ENCODE results near the gene INCA1.
"Not testable (repeated sequence)": the region's sequence is repeated elsewhere in the genome, so short reads cannot be mapped to it uniquely, and the experiment has no call there.

Gene INCA1

DNA sequence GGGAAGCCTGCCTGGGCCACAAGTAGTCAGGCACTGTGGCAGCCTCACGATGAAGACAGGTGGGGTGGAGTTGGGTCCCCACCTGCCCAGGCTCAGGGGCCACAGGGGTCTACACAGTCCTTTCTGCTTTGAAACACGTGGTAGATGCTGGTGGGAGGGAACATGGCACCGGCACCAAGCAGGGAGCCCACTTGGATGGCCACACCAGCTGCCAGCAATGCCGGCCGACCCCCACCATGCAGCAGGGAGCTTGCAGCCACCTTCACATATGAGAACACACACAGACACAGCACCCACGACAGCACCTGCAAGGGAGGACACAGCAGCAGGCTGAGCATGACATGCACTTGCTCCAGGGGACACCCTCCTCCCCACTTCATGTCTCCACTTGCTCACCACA, 35.5 kb upstream of the INCA1 start:
- no peaks in the 10 kb centered on the region for H3K9me3 ChIP-seq (ENCODE audit: insufficient read depth, low read length, severe bottlenecking)
- H4K20me1 ChIP-seq (ENCODE audit: insufficient read depth, low read length) = no peaks in the 10 kb centered on the region
- H3K4me3 ChIP-seq (ENCODE audit: low read depth in 1 of 2, low read length in 2 of 2) = no peak overlapping the region
- no peak overlapping the region for H3K27ac ChIP-seq (ENCODE audit: low read length)
- H3K79me2 ChIP-seq (ENCODE audit: insufficient read depth, low read length) = no peaks in the 10 kb centered on the region
- H3K4me1 ChIP-seq (ENCODE audit: insufficient read depth, low read length) = peaks cover 25% of the 10 kb centered on the region
- H3K4me2 ChIP-seq (ENCODE audit: insufficient read depth, low read length) = peak overlapping the region; percentile 97; the same call in 1 of the 2 replicates
- no peak overlapping the region for H2AFZ ChIP-seq (ENCODE audit: low read depth, low read length)
- H3K36me3 ChIP-seq (ENCODE audit: insufficient read depth, low read length) = no peaks in the 10 kb centered on the region
- no peak overlapping the region for H3K9ac ChIP-seq (ENCODE audit: low read depth, low read length)
- ATAC-seq (ENCODE audit: insufficient read depth, low read depth) (no peak), DNase-seq (no peak)
- no peaks in the 10 kb centered on the region for H3K27me3 ChIP-seq (ENCODE audit: insufficient read depth, low read length, poor library complexity)
- no peak for TF ChIP-seq EZH2 (IDR thresholded peaks at IDR 0.05; ENCODE audit: borderline replicate concordance, low read depth, low read length, severe bottlenecking)
- TF ChIP-seq CTCF (IDR thresholded peaks at IDR 0.05; ENCODE audit: borderline replicate concordance, extremely low read depth, low read length, poor library complexity, severe bottlenecking) = no peak

GRCh38 chr17:5031365-5032082, 34.2 kb upstream of the INCA1 start:
- H3K9ac ChIP-seq (ENCODE audit: low read depth, low read length) = peak overlapping the region; percentile 73
- H4K20me1 ChIP-seq (ENCODE audit: insufficient read depth, low read length) = no peaks in the 10 kb centered on the region
- peak overlapping the region; percentile 75 for H3K27ac ChIP-seq (ENCODE audit: low read length)
- H3K27me3 ChIP-seq (ENCODE audit: insufficient read depth, low read length, poor library complexity) = no peaks in the 10 kb centered on the region
- peak overlapping the region; percentile 97 for H3K4me2 ChIP-seq (ENCODE audit: insufficient read depth, low read length)
- H2AFZ ChIP-seq (ENCODE audit: low read depth, low read length) = peak overlapping the region; percentile 99
- DNase-seq (peak; percentile 88), ATAC-seq (ENCODE audit: insufficient read depth, low read depth) (peak; percentile 85)
- no peak for TF ChIP-seq EZH2 (IDR thresholded peaks at IDR 0.05; ENCODE audit: borderline replicate concordance, low read depth, low read length, severe bottlenecking)
- peak; percentile 83 for TF ChIP-seq CTCF (IDR thresholded peaks at IDR 0.05; ENCODE audit: borderline replicate concordance, extremely low read depth, low read length, poor library complexity, severe bottlenecking)
- no peaks in the 10 kb centered on the region for H3K36me3 ChIP-seq (ENCODE audit: insufficient read depth, low read length)
- no peaks in the 10 kb centered on the region for H3K79me2 ChIP-seq (ENCODE audit: insufficient read depth, low read length)
- peak overlapping the region; percentile 48 to 73 for H3K4me3 ChIP-seq (ENCODE audit: low read depth in 1 of 2, low read length in 2 of 2)
- peaks cover 25% of the 10 kb centered on the region for H3K4me1 ChIP-seq (ENCODE audit: insufficient read depth, low read length)
- H3K9me3 ChIP-seq (ENCODE audit: insufficient read depth, low read length, severe bottlenecking) = no peaks in the 10 kb centered on the region

DNA sequence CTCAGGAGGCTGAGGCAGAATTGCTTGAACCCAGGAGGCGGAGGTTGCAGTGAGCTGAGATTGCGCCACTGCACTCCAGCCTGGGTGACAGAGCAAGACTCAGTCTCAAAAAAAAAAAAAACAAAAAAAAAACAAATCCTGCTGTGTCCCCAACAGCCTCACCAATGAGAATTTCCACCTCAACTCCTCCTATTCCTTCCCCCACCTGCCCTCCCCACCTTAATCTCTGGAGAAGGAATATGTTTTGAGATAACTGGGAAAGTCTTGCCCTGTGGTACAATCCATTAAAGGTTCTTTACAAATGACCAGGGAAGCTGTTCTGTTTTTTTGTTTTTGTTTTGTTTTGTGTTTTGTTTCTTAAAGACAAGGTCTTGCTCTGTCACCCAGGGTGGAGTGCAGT, 32.8 kb upstream of the INCA1 start:
- H3K27me3 ChIP-seq (ENCODE audit: insufficient read depth, low read length, poor library complexity); DNase-seq; H3K79me2 ChIP-seq (ENCODE audit: insufficient read depth, low read length); H3K4me3 ChIP-seq (ENCODE audit: low read depth in 1 of 2, low read length in 2 of 2); H3K9me3 ChIP-seq (ENCODE audit: insufficient read depth, low read length, severe bottlenecking); H3K9ac ChIP-seq (ENCODE audit: low read depth, low read length); H4K20me1 ChIP-seq (ENCODE audit: insufficient read depth, low read length); H3K36me3 ChIP-seq (ENCODE audit: insufficient read depth, low read length); ATAC-seq (ENCODE audit: insufficient read depth, low read depth); H3K27ac ChIP-seq (ENCODE audit: low read length): not testable (repeated sequence)
- Histone ChIP-seq H3K4me2 (ENCODE audit: insufficient read depth, low read length) (0 out of 2 replicates have a peak overlapping the region, but pooled peaks have one; percentile 97), H3K4me1 (ENCODE audit: insufficient read depth, low read length) (peaks cover 25% of the 10 kb centered on the region), H2AFZ (ENCODE audit: low read depth, low read length) (peak overlapping the region; percentile 54; the same call in 1 of the 2 replicates)

- no peak overlapping the region for H3K4me2 ChIP-seq (ENCODE audit: insufficient read depth, low read length)
- H3K9me3 ChIP-seq (ENCODE audit: insufficient read depth, low read length, severe bottlenecking) = no peaks in the 10 kb centered on the region
- no peaks in the 10 kb centered on the region for H4K20me1 ChIP-seq (ENCODE audit: insufficient read depth, low read length)
- H3K27me3 ChIP-seq (ENCODE audit: insufficient read depth, low read length, poor library complexity) = no peaks in the 10 kb centered on the region
- H3K36me3 ChIP-seq (ENCODE audit: insufficient read depth, low read length) = peaks cover 6% of the 10 kb centered on the region; the same call in 1 of the 2 replicates
- DNase-seq = no peak
- no peak for ATAC-seq (ENCODE audit: insufficient read depth, low read depth)
- H3K4me1 ChIP-seq (ENCODE audit: insufficient read depth, low read length) = peaks cover 23% of the 10 kb centered on the region
- TF ChIP-seq CTCF (IDR thresholded peaks at IDR 0.05; ENCODE audit: borderline replicate concordance, extremely low read depth, low read length, poor library complexity, severe bottlenecking) (no peak), EZH2 (IDR thresholded peaks at IDR 0.05; ENCODE audit: borderline replicate concordance, low read depth, low read length, severe bottlenecking) (no peak)
- H3K79me2 ChIP-seq (ENCODE audit: insufficient read depth, low read length) = no peaks in the 10 kb centered on the region
- H3K27ac ChIP-seq (ENCODE audit: low read length) = no peak overlapping the region
- no peak overlapping the region for H2AFZ ChIP-seq (ENCODE audit: low read depth, low read length)
- no peak overlapping the region for H3K4me3 ChIP-seq (ENCODE audit: low read depth in 1 of 2, low read length in 2 of 2)
- no peak overlapping the region for H3K9ac ChIP-seq (ENCODE audit: low read depth, low read length)
Observed at GRCh38 chr17:5027916-5028315, 30.6 kb upstream of the INCA1 start.

Data from DND-41 (cell line).